Stomach (tissue), 4 donors: ENCODE measurements around the gene PHKA1.

Experiments
- EP300 ChIP-seq: sonication (generic); formaldehyde crosslinking; IDR thresholded peaks from one replicate; pipeline ENCODE4 v1.6.1; 2017; ENCODE audit warnings: antibody characterized with exemption
- POLR2A ChIP-seq, 4 donors: fragments of 450-650 bp; IDR thresholded peaks; one replicate each; pipeline ENCODE4 v1.6.1; 2016; ENCODE audit warnings: antibody characterized with exemption in 4 of 4, control low read depth in 2 of 4, mild to moderate bottlenecking in 1 of 4, moderate library complexity in 1 of 4
- TF ChIP-seq, protein P1 (sequence below), 7 experiments: fragments of 450-650 bp in 4 of 7; fragments of 200-600 bp in 3 of 7; sonication (generic) in 3 of 7; IDR thresholded peaks; one replicate each; pipeline ENCODE4 v1.5.1; 2016 to 2019; ENCODE audit warnings: antibody characterized with exemption in 7 of 7, control low read depth in 2 of 7, mild to moderate bottlenecking in 1 of 7

DNA sequence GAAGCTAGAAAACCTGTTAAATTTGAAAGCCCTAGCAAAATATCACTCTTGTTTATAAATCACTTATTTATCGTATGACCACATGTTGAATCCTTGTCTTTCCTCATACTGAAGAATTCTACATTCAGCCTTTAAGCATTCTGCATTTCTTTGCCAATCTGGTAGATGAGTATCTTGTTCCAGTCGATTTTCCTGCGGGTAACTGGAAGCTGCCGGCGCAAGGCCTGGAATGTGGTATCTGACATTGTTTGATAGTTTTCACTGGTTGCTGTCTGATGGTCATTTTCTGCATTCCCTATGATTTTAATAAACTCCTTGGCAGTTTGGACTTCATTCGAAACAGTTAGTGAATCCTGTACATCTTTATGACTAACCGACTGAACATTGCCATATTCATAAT lies 13.7 kb upstream of the PHKA1 start:
- no peak for TF ChIP-seq POLR2A (IDR thresholded peaks at IDR 0.05)
- TF ChIP-seq, protein P1, sequence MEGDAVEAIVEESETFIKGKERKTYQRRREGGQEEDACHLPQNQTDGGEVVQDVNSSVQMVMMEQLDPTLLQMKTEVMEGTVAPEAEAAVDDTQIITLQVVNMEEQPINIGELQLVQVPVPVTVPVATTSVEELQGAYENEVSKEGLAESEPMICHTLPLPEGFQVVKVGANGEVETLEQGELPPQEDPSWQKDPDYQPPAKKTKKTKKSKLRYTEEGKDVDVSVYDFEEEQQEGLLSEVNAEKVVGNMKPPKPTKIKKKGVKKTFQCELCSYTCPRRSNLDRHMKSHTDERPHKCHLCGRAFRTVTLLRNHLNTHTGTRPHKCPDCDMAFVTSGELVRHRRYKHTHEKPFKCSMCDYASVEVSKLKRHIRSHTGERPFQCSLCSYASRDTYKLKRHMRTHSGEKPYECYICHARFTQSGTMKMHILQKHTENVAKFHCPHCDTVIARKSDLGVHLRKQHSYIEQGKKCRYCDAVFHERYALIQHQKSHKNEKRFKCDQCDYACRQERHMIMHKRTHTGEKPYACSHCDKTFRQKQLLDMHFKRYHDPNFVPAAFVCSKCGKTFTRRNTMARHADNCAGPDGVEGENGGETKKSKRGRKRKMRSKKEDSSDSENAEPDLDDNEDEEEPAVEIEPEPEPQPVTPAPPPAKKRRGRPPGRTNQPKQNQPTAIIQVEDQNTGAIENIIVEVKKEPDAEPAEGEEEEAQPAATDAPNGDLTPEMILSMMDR (IDR thresholded peaks at IDR 0.05), result no peak
- TF ChIP-seq EP300, result no peak
